CD4-positive, alpha-beta memory T cell (primary cell): ENCODE data around the gene FRRS1L. TPM values are rescaled to one million over a fixed set of nuclear protein-coding genes. Genes with fewer than 3 reads are reported as not detected.

Source experiments
- CTCF ChIA-PET: fragments of 350-600 bp; sonication (Branson Sonifier 250); formaldehyde crosslinking; loops from one replicate; lab custom pipeline; 2021; ENCODE audit warnings: inconsistent platforms; ENCODE audit not compliant: partially characterized antibody; lab: Charles Lee
- POLR2A ChIA-PET: fragments of 350-600 bp; sonication (Branson Sonifier 250); formaldehyde crosslinking; loops from one replicate; lab custom pipeline; 2021; ENCODE audit not compliant: partially characterized antibody; lab: Charles Lee
- DNase-seq, 5 donors: peaks; one replicate each; pipeline versions ENCODE4 v3.0.0 to v3.0.0-alpha.2; 2020 to 2022; ENCODE audit warnings: mixed read lengths in 1 of 5
- H3K27ac ChIP-seq: one replicate; pipeline ENCODE4 v1.7.0; 2013; ENCODE audit warnings: low read depth, low read length
- H3K27me3 ChIP-seq: 2 replicates; pipeline ENCODE4 v1.7.0; 2013; ENCODE audit warnings: mild to moderate bottlenecking, low read length, moderate library complexity; ENCODE audit not compliant: insufficient read depth
- H3K36me3 ChIP-seq: 2 replicates; pipeline ENCODE4 v1.7.0; 2013; ENCODE audit warnings: mild to moderate bottlenecking, low read length, moderate library complexity; ENCODE audit not compliant: insufficient read depth
- H3K4me1 ChIP-seq: 2 replicates; pipeline ENCODE4 v1.7.0; 2013; ENCODE audit warnings: mild to moderate bottlenecking, low read length, moderate library complexity; ENCODE audit not compliant: insufficient read depth
- H3K4me3 ChIP-seq, 2 donors: one replicate each; pipeline ENCODE4 v1.7.0; 2013; ENCODE audit warnings: low read length in 2 of 2, mild to moderate bottlenecking in 1 of 2
- H3K9me3 ChIP-seq, 2 donors: one replicate each; pipeline ENCODE4 v1.7.0; 2013; ENCODE audit warnings: low read length in 2 of 2, control low read depth in 1 of 2; ENCODE audit not compliant: control insufficient read depth in 1 of 2
- H3K27ac Mint-ChIP-seq, 7 donors: one replicate each; pipeline ENCODE4 v1.8.0; 2020 to 2021; ENCODE audit warnings: mixed read lengths in 7 of 7, mild to moderate bottlenecking in 6 of 7, inconsistent platforms in 3 of 7, moderate library complexity in 3 of 7
- H3K27me3 Mint-ChIP-seq, 2 donors: one replicate each; pipeline ENCODE4 v1.8.0; 2020 to 2021; ENCODE audit warnings: mixed read lengths in 2 of 2
- H3K36me3 Mint-ChIP-seq, 2 donors: one replicate each; pipeline ENCODE4 v1.8.0; 2020 to 2021; ENCODE audit warnings: mixed read lengths in 2 of 2, inconsistent platforms in 1 of 2, mild to moderate bottlenecking in 1 of 2
- H3K4me1 Mint-ChIP-seq, 4 donors: one replicate each; pipeline ENCODE4 v1.8.0; 2020 to 2021; ENCODE audit warnings: mixed read lengths in 4 of 4, mild to moderate bottlenecking in 1 of 4
- H3K4me3 Mint-ChIP-seq, 8 donors: one replicate each; pipeline ENCODE4 v1.8.0; 2020 to 2021; ENCODE audit warnings: mixed read lengths in 8 of 8, mild to moderate bottlenecking in 7 of 8, moderate library complexity in 6 of 8, inconsistent platforms in 3 of 8
- H3K9me3 Mint-ChIP-seq, 8 donors: one replicate each; pipeline ENCODE4 v1.8.0; 2020 to 2021; ENCODE audit warnings: mixed read lengths in 8 of 8, mild to moderate bottlenecking in 5 of 8, inconsistent platforms in 3 of 8, moderate library complexity in 1 of 8
- intact Hi-C: fragments of 100-400 bp; cut with micrococcal nuclease; formaldehyde crosslinking; loops from one replicate; pipeline ENCODE4 v1.15.1; 2023
- polyA plus RNA-seq, 2 donors: library from polyadenylated mRNA; unstranded; fragments of 300-500 nt; fragmentation: Illumina TruSeq; gene quantifications; one replicate each; pipeline ENCODE4 v1.2.3, GENCODE V29; 2021
- total RNA-seq, 2 experiments: library from RNA; stranded (reverse); gene quantifications; one replicate each; pipeline ENCODE4 v1.2.3, GENCODE V29; 2021

FRRS1L gene
- total and polyA plus RNA-seq, 4 experiments from 2014 or later: not detected

GRCh38 chr9:109182940-109183798 is 16.1 kb upstream of the FRRS1L start:
- Histone ChIP-seq H3K27ac (no peak overlapping the region), H3K36me3 (no peaks in the 10 kb centered on the region), H3K4me3 (no peak overlapping the region), H3K4me1 (peaks cover 11% of the 10 kb centered on the region), H3K27me3 (no peaks in the 10 kb centered on the region), H3K9me3 (no peaks in the 10 kb centered on the region)
- H3K36me3 Mint-ChIP-seq: no peaks in the 10 kb centered on the region
- peaks cover 1 to 7% of the 10 kb centered on the region in 2 donors for H3K27me3 Mint-ChIP-seq
- CTCF ChIA-PET: no interaction called here
- H3K4me1 Mint-ChIP-seq: peaks cover 6 to 8% (median 7%) of the 10 kb centered on the region in 4 donors
- H3K27ac Mint-ChIP-seq: no peak overlapping the region
- intact Hi-C loops: no loop called here
- H3K4me3 Mint-ChIP-seq: no peak overlapping the region
- POLR2A ChIA-PET: no interaction called here
- no peaks in the 10 kb centered on the region for H3K9me3 Mint-ChIP-seq
- no peak for DNase-seq

GRCh38 chr9:109182550-109182939 is 15.5 kb upstream of the FRRS1L start:
- intact Hi-C loops: no loop called here
- Histone ChIP-seq H3K4me3 (no peak overlapping the region), H3K27ac (no peak overlapping the region), H3K9me3 (no peaks in the 10 kb centered on the region), H3K27me3 (no peaks in the 10 kb centered on the region), H3K4me1 (peaks cover 11% of the 10 kb centered on the region), H3K36me3 (no peaks in the 10 kb centered on the region)
- Mint-ChIP-seq H3K9me3 (no peaks in the 10 kb centered on the region), H3K4me1 (peaks cover 6 to 8% (median 7%) of the 10 kb centered on the region in 4 donors), H3K27me3 (peaks cover 1 to 7% of the 10 kb centered on the region in 2 donors), H3K27ac (no peak overlapping the region), H3K36me3 (no peaks in the 10 kb centered on the region), H3K4me3 (no peak overlapping the region)
- no peak for DNase-seq
- ChIA-PET POLR2A (no interaction called here), CTCF (no interaction called here)

- peak overlapping the region in 1 of 8 donors; percentile 8 for H3K4me3 Mint-ChIP-seq
- H3K36me3 Mint-ChIP-seq: no peaks in the 10 kb centered on the region
- peaks cover 1 to 7% of the 10 kb centered on the region in 2 donors for H3K27me3 Mint-ChIP-seq
- Histone ChIP-seq H3K4me3 (no peak overlapping the region), H3K9me3 (no peaks in the 10 kb centered on the region), H3K36me3 (no peaks in the 10 kb centered on the region), H3K4me1 (peaks cover 11% of the 10 kb centered on the region), H3K27ac (no peak overlapping the region), H3K27me3 (no peaks in the 10 kb centered on the region)
- ChIA-PET POLR2A (no interaction called here), CTCF (no interaction called here)
- intact Hi-C loops: no loop called here
- no peaks in the 10 kb centered on the region for H3K9me3 Mint-ChIP-seq
- H3K4me1 Mint-ChIP-seq: peaks cover 6 to 8% (median 7%) of the 10 kb centered on the region in 4 donors
- H3K27ac Mint-ChIP-seq: peak overlapping the region in 3 of 7 donors; percentile 27 to 52 (median 48)
- DNase-seq: peak in 4 of 5 donors; percentile 24 to 50 (median 36)
Measured at GRCh38 chr9:109181284-109181683, 14.2 kb upstream of the FRRS1L start.

GRCh38 chr9:109179801-109180523 is 12.9 kb upstream of the FRRS1L start:
- peaks cover 6 to 8% (median 7%) of the 10 kb centered on the region in 4 donors for H3K4me1 Mint-ChIP-seq
- H3K4me1 ChIP-seq: peaks cover 11% of the 10 kb centered on the region
- no peak overlapping the region for H3K4me3 Mint-ChIP-seq
- intact Hi-C loops: no loop called here
- no peak for DNase-seq
- H3K9me3 Mint-ChIP-seq: no peaks in the 10 kb centered on the region
- H3K36me3 Mint-ChIP-seq: no peaks in the 10 kb centered on the region
- H3K4me3 ChIP-seq: no peak overlapping the region
- CTCF ChIA-PET: no interaction called here
- POLR2A ChIA-PET: no interaction called here
- H3K27me3 Mint-ChIP-seq: peaks cover 1 to 7% of the 10 kb centered on the region in 2 donors
- no peaks in the 10 kb centered on the region for H3K36me3 ChIP-seq
- no peak overlapping the region for H3K27ac Mint-ChIP-seq
- H3K27me3 ChIP-seq: no peaks in the 10 kb centered on the region
- H3K27ac ChIP-seq: no peak overlapping the region
- H3K9me3 ChIP-seq: no peaks in the 10 kb centered on the region

- H3K4me3 ChIP-seq: no peak overlapping the region
- ChIA-PET POLR2A (no interaction called here), CTCF (no interaction called here)
- DNase-seq: no peak
- H3K36me3 ChIP-seq: no peaks in the 10 kb centered on the region
- intact Hi-C loops: no loop called here
- H3K9me3 ChIP-seq: no peaks in the 10 kb centered on the region
- H3K36me3 Mint-ChIP-seq: no peaks in the 10 kb centered on the region
- H3K27me3 ChIP-seq: no peaks in the 10 kb centered on the region
- no peak overlapping the region for H3K27ac Mint-ChIP-seq
- H3K27me3 Mint-ChIP-seq: peaks cover 0 to 4% of the 10 kb centered on the region in 2 donors
- H3K9me3 Mint-ChIP-seq: no peaks in the 10 kb centered on the region
- H3K4me1 Mint-ChIP-seq: peaks cover 6 to 8% (median 7%) of the 10 kb centered on the region in 4 donors
- H3K4me1 ChIP-seq: peaks cover 11% of the 10 kb centered on the region
- H3K4me3 Mint-ChIP-seq: no peak overlapping the region
- H3K27ac ChIP-seq: no peak overlapping the region
Measured at GRCh38 chr9:109176963-109177362, 9.9 kb upstream of the FRRS1L start.

GRCh38 chr9:109176386-109176785 is 9.3 kb upstream of the FRRS1L start:
- Mint-ChIP-seq H3K9me3 (no peaks in the 10 kb centered on the region), H3K27me3 (peaks cover 0 to 4% of the 10 kb centered on the region in 2 donors), H3K4me3 (no peak overlapping the region), H3K36me3 (no peaks in the 10 kb centered on the region), H3K4me1 (peaks cover 2 to 4% (median 4%) of the 10 kb centered on the region in 4 donors), H3K27ac (no peak overlapping the region)
- intact Hi-C loops: no loop called here
- DNase-seq: no peak
- H3K27ac ChIP-seq: no peak overlapping the region
- H3K27me3 ChIP-seq: no peaks in the 10 kb centered on the region
- H3K4me1 ChIP-seq: peaks cover 9% of the 10 kb centered on the region
- no peaks in the 10 kb centered on the region for H3K36me3 ChIP-seq
- ChIA-PET POLR2A (no interaction called here), CTCF (no interaction called here)
- H3K9me3 ChIP-seq: no peaks in the 10 kb centered on the region
- no peak overlapping the region for H3K4me3 ChIP-seq

GRCh38 chr9:109172935-109173334 is 5.9 kb upstream of the FRRS1L start:
- Mint-ChIP-seq H3K36me3 (no peaks in the 10 kb centered on the region), H3K9me3 (no peaks in the 10 kb centered on the region), H3K4me3 (no peak overlapping the region), H3K4me1 (no peaks in the 10 kb centered on the region), H3K27me3 (peaks cover 4 to 11% of the 10 kb centered on the region in 2 donors), H3K27ac (no peak overlapping the region)
- no peaks in the 10 kb centered on the region for H3K27me3 ChIP-seq
- H3K4me3 ChIP-seq: no peak overlapping the region
- no peak for DNase-seq
- CTCF ChIA-PET: no interaction called here
- H3K4me1 ChIP-seq: no peaks in the 10 kb centered on the region
- no peak overlapping the region for H3K27ac ChIP-seq
- intact Hi-C loops: no loop called here
- no peaks in the 10 kb centered on the region for H3K9me3 ChIP-seq
- H3K36me3 ChIP-seq: no peaks in the 10 kb centered on the region
- POLR2A ChIA-PET: no interaction called here
